HG03060 (cell line): Measurements from ENCODE around the gene POLE.

Experiments
- ATAC-seq: cut with Tn5 transposase; IDR thresholded peaks from one replicate; pipeline ENCODE4 v1.9.1; 2021; ENCODE audit warnings: low read depth, moderate number of reproducible peaks; ENCODE audit not compliant: unreplicated experiment

The POLE gene

GRCh38 chr12:132689227-132689626, 2.1 kb upstream of the POLE start:
- no peak for ATAC-seq

DNA sequence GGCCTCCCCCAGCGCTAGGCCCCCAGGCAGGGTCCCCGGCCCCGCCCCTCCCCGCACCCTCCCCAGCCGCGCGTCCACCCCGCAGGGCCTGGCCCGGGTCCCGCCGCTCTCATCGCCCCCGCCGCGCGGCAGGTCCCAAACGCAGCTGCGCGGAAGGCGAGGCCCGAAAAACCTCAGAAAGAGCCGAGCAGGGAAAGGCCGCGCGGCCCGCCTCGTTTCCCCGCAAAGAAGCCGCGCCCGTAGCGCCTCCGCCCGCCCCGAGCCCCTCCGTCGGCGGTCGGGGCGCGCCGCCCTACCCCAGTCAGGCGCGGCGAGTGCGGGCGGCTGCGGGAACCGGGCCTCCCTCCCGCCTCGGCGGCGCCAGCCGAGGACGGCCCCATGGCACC, 324 bp downstream of the POLE start:
- ATAC-seq = no peak

DNA sequence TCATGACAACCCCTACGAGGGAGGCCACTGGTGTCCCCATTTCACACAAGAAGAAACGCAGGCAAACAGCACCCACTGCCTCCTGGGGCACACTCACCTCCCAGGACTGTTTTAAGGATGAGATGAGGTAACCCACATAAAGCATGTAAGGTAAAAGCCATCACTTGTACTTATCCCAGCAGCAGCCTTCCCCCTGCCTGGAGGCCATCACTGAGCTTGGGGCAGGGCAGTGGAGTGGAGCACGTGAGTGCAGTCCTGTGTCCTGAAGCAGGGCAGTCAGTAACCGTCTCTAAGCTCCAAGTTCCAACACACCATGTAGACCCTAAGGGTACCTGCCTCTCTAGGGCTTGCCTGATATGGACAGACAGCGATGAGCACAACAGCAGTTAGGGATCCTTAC, 1.7 kb downstream of the POLE start:
- ATAC-seq = no peak

GRCh38 chr12:132677492-132677891, 9.7 kb downstream of the POLE start:
- ATAC-seq = no peak

DNA sequence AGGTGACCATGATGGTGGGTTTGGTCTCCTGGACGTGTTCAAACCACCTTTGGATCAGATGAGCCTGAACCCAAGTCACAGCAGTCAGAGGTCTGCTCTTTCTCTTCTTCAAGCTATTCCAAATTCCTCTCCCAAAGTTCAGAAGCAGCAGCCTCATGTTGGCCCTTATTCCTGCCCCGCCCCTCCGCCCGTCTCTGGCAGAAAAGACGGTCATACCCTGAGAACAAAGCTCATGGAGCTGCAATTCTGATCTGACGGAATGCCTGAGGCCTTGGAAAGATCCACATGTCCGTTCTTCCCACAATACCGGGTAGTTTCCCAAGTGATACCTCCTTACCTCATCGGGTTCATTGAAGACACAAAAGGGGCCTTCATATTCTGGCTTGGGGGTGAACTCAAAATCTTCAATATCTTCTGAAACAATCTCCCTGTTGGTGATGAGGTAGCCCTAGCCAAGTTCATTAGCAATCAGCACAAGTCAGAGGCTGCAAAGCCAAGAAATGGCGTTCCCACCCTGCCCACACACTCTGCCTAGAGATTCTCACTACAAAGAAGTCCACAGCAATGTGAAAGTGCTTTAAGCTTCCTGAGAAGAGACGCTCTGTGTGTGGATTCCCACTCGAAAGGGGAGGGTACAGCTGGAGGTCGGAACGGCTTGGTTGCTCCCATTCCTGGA, 11.2 kb downstream of the POLE start:
- ATAC-seq = no peak

DNA sequence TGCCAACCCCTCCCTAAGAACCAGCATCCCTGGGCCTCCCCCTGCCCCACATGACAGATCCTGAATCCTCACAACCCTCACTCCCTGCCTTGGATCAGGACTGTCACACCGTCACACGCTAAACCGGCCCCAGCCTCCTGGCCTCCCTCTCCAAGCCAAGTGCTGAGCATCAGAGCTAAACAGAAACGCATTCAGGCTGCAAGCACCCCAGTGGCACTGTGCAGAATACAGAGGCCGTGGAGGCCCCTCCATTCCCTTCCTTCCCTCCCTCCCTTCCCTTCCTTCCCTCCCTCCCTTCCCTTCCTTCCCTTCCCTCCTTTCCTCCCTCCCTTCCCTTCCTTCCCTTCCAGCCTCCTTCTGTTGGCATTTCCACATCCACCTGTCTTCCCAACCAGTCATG, 12.6 kb downstream of the POLE start:
- ATAC-seq = no peak

- ATAC-seq = no peak
Measured at GRCh38 chr12:132673288-132674179, 13.6 kb downstream of the POLE start.

DNA sequence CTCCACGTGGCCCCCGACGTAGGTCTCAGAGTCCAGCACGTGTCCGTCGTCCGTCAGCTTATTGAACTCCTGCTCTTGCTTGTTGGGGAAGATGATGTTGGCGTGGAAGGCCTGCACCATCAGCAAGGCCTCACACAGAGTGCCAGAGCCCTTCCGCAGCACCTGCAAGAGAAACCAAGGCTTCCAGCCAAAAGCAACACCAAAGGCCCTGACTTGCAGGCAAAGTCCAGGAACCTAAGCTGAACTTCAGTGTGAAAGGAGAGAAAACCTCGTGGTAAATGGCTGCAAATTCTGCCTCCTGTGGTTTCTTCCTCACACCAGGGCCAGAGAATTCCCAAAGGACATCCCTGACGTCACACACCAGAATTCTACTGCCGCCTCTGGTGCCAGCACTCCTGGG, 14.5 kb downstream of the POLE start:
- ATAC-seq = no peak

- no peak for ATAC-seq
Measured at GRCh38 chr12:132672116-132672515, 15.0 kb downstream of the POLE start.

- no peak for ATAC-seq
Measured at GRCh38 chr12:132669166-132669879, 17.8 kb downstream of the POLE start.

- no peak for ATAC-seq
Measured at GRCh38 chr12:132668191-132669088, 18.7 kb downstream of the POLE start.

- no peak for ATAC-seq
Measured at GRCh38 chr12:132665794-132666193, 21.3 kb downstream of the POLE start.

DNA sequence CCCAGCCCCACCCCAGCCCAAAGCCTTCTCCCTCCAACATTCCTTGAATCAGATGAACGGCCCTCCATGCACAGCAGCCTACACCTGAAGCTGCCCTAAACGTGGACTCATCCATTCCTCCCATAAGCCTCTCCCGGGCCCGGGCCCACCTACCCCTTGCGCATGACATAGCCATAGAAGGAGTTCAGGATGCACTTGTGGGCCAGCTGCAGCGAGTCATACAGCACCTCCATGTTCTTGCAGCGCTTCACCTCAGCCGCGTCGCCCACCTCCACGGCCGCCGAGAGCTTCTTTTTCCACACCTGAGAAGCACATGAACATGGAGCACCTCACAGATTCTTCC, 22.0 kb downstream of the POLE start:
- ATAC-seq = no peak

GRCh38 chr12:132664206-132665148, 22.7 kb downstream of the POLE start:
- ATAC-seq = no peak

DNA sequence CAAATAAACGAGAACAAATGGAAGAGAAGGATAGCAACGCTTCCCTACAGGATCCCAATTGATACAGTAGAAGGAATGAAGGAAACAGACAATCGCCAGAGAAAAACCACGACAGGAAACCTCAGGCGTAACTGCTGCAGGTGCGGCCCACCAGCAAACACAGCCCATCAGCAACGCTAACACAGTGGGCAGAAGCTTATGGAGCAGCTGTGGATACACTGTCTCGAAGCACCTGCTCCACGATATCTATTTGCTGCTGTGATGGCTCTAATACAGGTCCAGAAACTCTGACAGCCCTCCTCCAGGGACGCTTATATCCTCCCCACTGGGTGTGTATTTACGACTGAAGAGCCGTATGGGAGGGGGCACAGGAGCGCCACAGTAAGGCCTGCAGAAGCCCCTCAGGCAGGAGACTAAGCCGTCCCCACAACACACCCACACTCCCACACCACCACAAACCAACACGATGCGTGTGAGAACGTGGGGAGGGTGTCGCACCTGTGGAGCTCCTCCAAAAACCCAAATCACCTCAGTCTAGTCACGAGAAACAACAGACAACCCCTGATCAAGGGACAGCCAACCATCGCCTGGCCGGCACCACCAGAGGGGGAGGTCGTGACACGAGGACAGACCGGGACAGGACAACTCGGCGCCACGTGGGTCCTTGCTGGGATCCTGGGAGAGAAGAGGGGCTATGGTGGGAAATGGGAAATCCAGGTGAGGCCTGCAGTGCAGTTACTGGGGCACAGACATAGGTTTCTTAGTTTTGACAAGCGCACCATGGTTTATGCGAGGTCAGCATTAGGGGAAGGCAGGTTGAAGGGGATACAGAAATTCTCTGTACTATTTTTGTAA, 24.0 kb downstream of the POLE start:
- ATAC-seq = no peak

DNA sequence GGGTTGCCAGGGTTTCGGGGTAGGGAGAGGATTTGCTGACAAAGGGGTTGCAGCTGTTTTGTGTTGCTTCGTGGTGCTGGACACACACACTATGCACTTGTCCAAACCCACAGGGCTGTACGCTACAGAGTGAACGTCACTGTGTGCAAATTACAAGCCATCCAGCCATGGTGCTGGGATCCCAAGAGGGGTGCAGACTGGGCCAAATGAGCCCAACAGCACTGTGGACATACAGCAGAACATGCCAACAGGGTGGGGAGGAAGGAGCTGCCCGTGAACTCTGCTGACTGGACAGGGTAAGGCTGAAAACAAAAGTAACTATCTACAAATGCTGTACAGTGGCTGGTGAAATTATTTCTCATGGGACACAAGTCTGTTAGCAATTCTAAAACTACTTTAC, 25.2 kb downstream of the POLE start:
- no peak for ATAC-seq

GRCh38 chr12:132660996-132661395, 26.1 kb downstream of the POLE start:
- no peak for ATAC-seq

- no peak for ATAC-seq
Measured at GRCh38 chr12:132660052-132660451, 27.1 kb downstream of the POLE start.

DNA sequence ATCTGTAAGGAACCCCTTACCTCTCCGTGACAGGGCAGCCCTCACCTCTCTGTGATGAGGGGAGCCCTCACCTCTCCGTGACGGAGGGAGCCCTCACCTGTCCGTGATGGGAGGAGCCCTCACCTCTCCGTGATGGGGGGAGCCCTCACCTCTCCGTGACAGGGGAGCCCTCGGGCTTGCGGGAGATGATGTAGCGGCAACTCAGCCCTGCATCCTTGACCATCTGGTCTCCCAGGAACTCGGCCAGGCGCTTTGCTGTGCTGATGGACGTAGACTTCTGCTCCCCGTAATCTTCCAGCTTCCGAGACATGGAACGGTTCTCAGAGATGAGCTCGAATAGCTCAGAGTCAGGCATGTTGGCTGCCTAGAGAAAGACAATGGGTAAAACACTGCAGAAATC, 28.0 kb downstream of the POLE start:
- no peak for ATAC-seq
